Stimulated activated naive CD8-positive, alpha-beta T cell treated with anti-CD3 and anti-CD28 coated beads, Interleukin-15, amount 100 ng/mL, for 72 hours (primary cell): ENCODE data around the gene VASN.

Experiments used
- ATAC-seq: fragments of 150-1000 bp; cut with Tn5 transposase; 2 replicates; pipeline ENCODE4 v1.10.0; 2021; ENCODE audit warnings: mild to moderate bottlenecking, moderate library complexity
- DNase-seq, 2 donors: peaks; one replicate each; pipeline ENCODE4 v3.0.0; 2021 to 2022
- H3K27ac Mint-ChIP-seq, 2 donors: one replicate each; pipeline ENCODE4 v1.8.0; 2022; ENCODE audit warnings: mild to moderate bottlenecking in 2 of 2, mixed read lengths in 2 of 2, moderate library complexity in 2 of 2
- H3K27me3 Mint-ChIP-seq: one replicate; pipeline ENCODE4 v1.8.0; 2022; ENCODE audit warnings: mixed read lengths
- H3K4me1 Mint-ChIP-seq: one replicate; pipeline ENCODE4 v1.8.0; 2022; ENCODE audit warnings: mild to moderate bottlenecking, mixed read lengths
- H3K4me3 Mint-ChIP-seq, 2 donors: one replicate each; pipeline ENCODE4 v1.8.0; 2022; ENCODE audit warnings: mild to moderate bottlenecking in 2 of 2, mixed read lengths in 2 of 2, moderate library complexity in 1 of 2
- H3K9me3 Mint-ChIP-seq, 2 donors: one replicate each; pipeline ENCODE4 v1.8.0; 2022; ENCODE audit warnings: mixed read lengths in 2 of 2

Gene VASN

GRCh38 chr16:4372578-4373355, 1.1 kb downstream of the VASN start:
- no peaks in the 10 kb centered on the region for H3K27me3 Mint-ChIP-seq
- DNase-seq = no peak
- peak overlapping the region in 1 of 2 donors; percentile 82 for H3K4me3 Mint-ChIP-seq
- no peak for ATAC-seq
- H3K4me1 Mint-ChIP-seq = peaks cover 31% of the 10 kb centered on the region
- H3K27ac Mint-ChIP-seq = no peak overlapping the region
- no peaks in the 10 kb centered on the region for H3K9me3 Mint-ChIP-seq

DNA sequence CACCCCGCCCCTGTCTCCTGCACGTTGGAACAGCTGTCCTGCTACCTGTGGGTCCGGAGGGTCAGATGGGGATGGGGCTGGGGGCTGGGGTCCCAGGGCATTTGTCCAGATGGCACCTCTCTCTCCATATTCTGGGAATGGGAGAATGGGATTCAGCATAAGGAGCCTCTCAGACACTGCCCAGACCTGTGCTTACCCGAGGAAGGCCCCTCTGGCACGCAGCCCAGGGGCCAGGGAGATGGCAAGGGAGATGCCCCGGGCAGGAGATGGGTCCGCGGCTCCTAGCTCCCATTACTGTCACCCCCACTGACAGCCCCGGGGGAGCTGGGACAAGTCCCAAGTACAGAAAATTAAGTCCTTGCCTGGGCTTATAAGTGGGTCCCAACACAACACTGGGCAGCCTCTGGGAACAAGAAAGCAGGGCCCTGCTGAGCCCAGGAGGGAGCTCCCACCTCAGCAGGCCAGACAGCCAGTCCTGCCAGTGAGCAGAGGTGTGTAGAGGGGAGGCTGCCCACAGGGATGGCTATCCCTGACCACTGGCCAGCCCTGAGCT, 1.8 kb downstream of the VASN start:
- no peak for DNase-seq
- peak overlapping the region in 1 of 2 donors; percentile 27 for H3K27ac Mint-ChIP-seq
- H3K27me3 Mint-ChIP-seq = no peaks in the 10 kb centered on the region

GRCh38 chr16:4373909-4374742, 2.5 kb downstream of the VASN start:
- no peak for DNase-seq
- no peak for ATAC-seq
- H3K4me1 Mint-ChIP-seq = peaks cover 33% of the 10 kb centered on the region
- H3K27ac Mint-ChIP-seq = no peak overlapping the region
- no peak overlapping the region for H3K4me3 Mint-ChIP-seq
- no peaks in the 10 kb centered on the region for H3K9me3 Mint-ChIP-seq
- H3K27me3 Mint-ChIP-seq = no peaks in the 10 kb centered on the region

More for the DNA sequence above, 1.8 kb downstream of the VASN start:
- no peak for ATAC-seq
- Mint-ChIP-seq H3K9me3 (no peaks in the 10 kb centered on the region), H3K4me1 (peaks cover 37% of the 10 kb centered on the region), H3K4me3 (no peak overlapping the region)

GRCh38 chr16:4375717-4376116, 4.1 kb downstream of the VASN start:
- ATAC-seq = no peak

DNA sequence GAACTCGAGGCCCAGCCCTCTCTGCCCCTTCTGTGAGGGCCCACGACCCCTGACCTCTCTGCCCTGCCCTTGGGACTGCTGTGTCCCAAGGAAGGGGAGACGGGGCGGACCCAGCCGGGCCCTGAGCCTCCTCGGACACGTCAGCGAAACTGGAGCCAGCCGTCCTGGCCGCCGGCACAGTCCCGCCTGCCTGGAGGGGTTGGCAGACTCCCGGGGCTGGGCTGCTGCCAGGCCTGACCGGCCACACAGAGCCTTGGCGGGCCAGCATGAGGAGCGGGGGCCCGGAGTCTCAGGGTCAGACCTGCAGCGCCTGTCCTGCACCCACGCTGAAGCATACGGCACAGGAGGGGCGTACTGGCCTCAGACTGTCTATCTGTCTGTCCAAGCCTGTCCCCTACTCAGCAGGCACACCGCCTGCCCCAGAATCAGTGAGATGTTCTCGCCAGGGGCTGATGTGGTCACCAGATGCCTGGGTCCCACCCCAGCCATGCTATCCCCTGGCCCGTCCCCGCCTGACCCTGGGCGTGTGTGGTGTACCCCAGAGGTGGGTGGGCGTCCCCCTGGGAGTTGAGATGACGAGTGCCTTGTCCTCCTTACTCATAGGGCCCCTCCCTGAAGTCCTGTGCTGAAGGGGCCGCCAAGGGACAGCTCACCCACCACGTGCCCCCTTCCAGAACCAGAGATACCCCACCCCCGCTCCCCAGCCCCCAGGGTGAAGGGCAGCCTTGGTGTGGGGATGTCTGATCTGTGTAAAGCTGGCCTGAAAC, 4.7 kb downstream of the VASN start:
- no peak overlapping the region for H3K27ac Mint-ChIP-seq

More at GRCh38 chr16:4375717-4376116, 4.1 kb downstream of the VASN start:
- no peak overlapping the region for H3K27ac Mint-ChIP-seq
- H3K9me3 Mint-ChIP-seq = no peaks in the 10 kb centered on the region
- H3K4me3 Mint-ChIP-seq = no peak overlapping the region
- no peaks in the 10 kb centered on the region for H3K27me3 Mint-ChIP-seq
- no peak for DNase-seq
- peaks cover 34% of the 10 kb centered on the region for H3K4me1 Mint-ChIP-seq

GRCh38 chr16:4376893-4377572, 5.4 kb downstream of the VASN start:
- no peaks in the 10 kb centered on the region for H3K9me3 Mint-ChIP-seq
- H3K4me3 Mint-ChIP-seq = no peak overlapping the region
- H3K27ac Mint-ChIP-seq = no peak overlapping the region
- no peaks in the 10 kb centered on the region for H3K27me3 Mint-ChIP-seq
- ATAC-seq (no peak), DNase-seq (no peak)
- H3K4me1 Mint-ChIP-seq = peaks cover 36% of the 10 kb centered on the region

More for the DNA sequence above, 4.7 kb downstream of the VASN start:
- ATAC-seq = no peak
- Mint-ChIP-seq H3K4me1 (peaks cover 37% of the 10 kb centered on the region), H3K4me3 (no peak overlapping the region), H3K9me3 (no peaks in the 10 kb centered on the region), H3K27me3 (no peaks in the 10 kb centered on the region)
- no peak for DNase-seq

- Mint-ChIP-seq H3K9me3 (no peaks in the 10 kb centered on the region), H3K4me3 (no peak overlapping the region), H3K4me1 (peaks cover 30% of the 10 kb centered on the region), H3K27ac (peak overlapping the region in 1 of 2 donors; percentile 10), H3K27me3 (no peaks in the 10 kb centered on the region)
- no peak for ATAC-seq
- DNase-seq = no peak
Observed at GRCh38 chr16:4377573-4378154, 6.0 kb downstream of the VASN start.

DNA sequence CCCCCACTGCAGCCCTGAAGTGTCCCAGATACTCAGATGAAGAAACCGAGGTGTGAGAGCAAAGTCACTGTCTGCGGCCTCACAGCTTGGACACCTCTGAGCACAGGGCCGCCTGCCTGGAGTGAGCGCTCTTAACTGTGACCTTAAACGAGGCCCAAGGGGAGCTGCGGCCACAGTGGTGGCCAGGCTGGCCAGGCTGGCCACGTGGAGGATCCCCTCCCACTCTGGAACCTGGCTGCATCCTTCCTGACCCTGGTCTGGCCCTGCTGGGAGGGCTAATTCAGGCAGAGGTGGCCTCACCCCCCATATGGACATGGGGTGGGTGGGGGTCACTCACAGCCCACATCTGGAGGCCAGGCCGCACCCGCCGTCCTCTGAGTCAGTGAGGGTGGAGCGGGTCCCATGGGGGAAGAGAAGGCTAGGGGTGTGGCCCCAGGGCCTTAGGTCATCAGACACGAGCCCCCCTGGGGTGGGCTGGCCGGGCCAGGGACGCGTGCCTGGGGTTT, 6.6 kb downstream of the VASN start:
- Mint-ChIP-seq H3K27ac (peak overlapping the region in 1 of 2 donors; percentile 10), H3K4me3 (no peak overlapping the region)
- DNase-seq = no peak

GRCh38 chr16:4378999-4379690, 7.5 kb downstream of the VASN start:
- Mint-ChIP-seq H3K4me3 (no peak overlapping the region), H3K4me1 (peaks cover 19% of the 10 kb centered on the region), H3K9me3 (no peaks in the 10 kb centered on the region), H3K27ac (no peak overlapping the region), H3K27me3 (no peaks in the 10 kb centered on the region)
- ATAC-seq (peak; percentile 2), DNase-seq (no peak)

More for the DNA sequence above, 6.6 kb downstream of the VASN start:
- peak; percentile 4 for ATAC-seq
- H3K27me3 Mint-ChIP-seq = no peaks in the 10 kb centered on the region
- peaks cover 27% of the 10 kb centered on the region for H3K4me1 Mint-ChIP-seq
- H3K9me3 Mint-ChIP-seq = no peaks in the 10 kb centered on the region

DNA sequence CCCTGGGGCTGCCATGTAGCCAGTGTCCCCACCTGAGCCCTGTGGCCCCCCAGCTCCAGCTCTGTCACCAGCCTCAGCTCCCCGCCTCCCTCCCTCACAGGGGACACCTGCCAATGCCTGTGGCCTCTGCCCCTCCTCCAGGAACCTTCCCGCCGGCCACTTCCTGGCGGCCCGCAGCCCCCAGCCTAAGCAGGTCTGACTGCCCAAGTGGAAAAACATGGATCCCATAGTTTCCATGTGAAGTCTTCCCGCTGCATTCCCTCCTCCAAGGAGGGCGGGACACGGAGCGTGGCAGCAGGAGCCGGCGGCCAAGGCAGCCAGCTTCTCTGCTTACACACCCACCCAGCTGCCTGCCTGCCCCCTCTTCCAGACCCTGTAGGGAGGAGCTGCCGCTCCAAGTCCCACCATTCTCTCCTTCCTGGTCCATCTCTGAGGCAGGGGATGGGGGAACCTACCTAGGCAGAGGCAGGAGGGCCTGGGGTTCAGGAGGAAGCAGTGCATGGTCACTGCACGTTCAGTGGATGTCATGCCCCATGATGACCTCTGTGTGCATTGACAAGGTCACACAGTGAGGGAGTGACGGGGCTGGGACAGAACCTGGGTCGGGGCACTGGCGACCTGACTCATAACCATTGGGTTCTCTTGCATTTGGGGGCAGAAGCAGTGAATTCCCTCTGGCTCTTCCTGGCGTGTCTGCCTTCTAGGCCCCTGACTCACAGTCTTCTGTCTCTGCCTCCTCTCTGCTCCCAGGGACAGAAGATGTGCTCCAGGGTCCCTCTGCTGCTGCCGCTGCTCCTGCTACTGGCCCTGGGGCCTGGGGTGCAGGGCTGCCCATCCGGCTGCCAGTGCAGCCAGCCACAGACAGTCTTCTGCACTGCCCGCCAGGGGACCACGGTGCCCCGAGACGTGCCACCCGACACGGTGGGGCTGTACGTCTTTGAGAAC, 8.7 kb downstream of the VASN start:
- Mint-ChIP-seq H3K9me3 (no peaks in the 10 kb centered on the region), H3K27ac (peak overlapping the region in 1 of 2 donors; percentile 94), H3K27me3 (no peaks in the 10 kb centered on the region), H3K4me1 (peaks cover 16% of the 10 kb centered on the region), H3K4me3 (no peak overlapping the region)
- DNase-seq (no peak), ATAC-seq (no peak)

DNA sequence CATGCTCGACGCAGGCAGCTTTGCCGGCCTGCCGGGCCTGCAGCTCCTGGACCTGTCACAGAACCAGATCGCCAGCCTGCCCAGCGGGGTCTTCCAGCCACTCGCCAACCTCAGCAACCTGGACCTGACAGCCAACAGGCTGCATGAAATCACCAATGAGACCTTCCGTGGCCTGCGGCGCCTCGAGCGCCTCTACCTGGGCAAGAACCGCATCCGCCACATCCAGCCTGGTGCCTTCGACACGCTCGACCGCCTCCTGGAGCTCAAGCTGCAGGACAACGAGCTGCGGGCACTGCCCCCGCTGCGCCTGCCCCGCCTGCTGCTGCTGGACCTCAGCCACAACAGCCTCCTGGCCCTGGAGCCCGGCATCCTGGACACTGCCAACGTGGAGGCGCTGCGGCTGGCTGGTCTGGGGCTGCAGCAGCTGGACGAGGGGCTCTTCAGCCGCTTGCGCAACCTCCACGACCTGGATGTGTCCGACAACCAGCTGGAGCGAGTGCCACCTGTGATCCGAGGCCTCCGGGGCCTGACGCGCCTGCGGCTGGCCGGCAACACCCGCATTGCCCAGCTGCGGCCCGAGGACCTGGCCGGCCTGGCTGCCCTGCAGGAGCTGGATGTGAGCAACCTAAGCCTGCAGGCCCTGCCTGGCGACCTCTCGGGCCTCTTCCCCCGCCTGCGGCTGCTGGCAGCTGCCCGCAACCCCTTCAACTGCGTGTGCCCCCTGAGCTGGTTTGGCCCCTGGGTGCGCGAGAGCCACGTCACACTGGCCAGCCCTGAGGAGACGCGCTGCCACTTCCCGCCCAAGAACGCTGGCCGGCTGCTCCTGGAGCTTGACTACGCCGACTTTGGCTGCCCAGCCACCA, 9.7 kb downstream of the VASN start:
- Mint-ChIP-seq H3K9me3 (no peaks in the 10 kb centered on the region), H3K4me1 (peaks cover 25% of the 10 kb centered on the region), H3K27me3 (no peaks in the 10 kb centered on the region), H3K4me3 (no peak overlapping the region), H3K27ac (no peak overlapping the region)
- no peak for ATAC-seq
- no peak for DNase-seq
